ENCODE data around the gene MICAL3. TPM values are rescaled to one million over a fixed set of nuclear protein-coding genes. Genes with fewer than 3 reads are reported as not detected.

The MICAL3 gene
- total and polyA plus RNA-seq, 9 of the 15 experiments (the other 6 are each of a cell fraction or from before 2014, with no cell fraction given) = 0.53 to 32.1 (median 12.3) TPM

- no peak for TF ChIP-seq CTCF (IDR thresholded peaks at IDR 0.05 in 2 of 3, conservative IDR thresholded peaks at IDR 0.05 in 1 of 3; ENCODE audit: insufficient read depth in 2 of 3, low read depth in 1 of 3, low read length in 3 of 3)
- no peak for TF ChIP-seq ZNF77 (CRISPR knock-in tag; IDR thresholded peaks at IDR 0.05)
- TF ChIP-seq TAF1 (IDR thresholded peaks at IDR 0.05; ENCODE audit: control insufficient read depth, extremely low read depth, insufficient read depth, low read length, severe bottlenecking) = no peak
- no peak for TF ChIP-seq RBM25 (IDR thresholded peaks at IDR 0.05; ENCODE audit: low read depth, low read length, severe bottlenecking)
- TF ChIP-seq, protein P1, sequence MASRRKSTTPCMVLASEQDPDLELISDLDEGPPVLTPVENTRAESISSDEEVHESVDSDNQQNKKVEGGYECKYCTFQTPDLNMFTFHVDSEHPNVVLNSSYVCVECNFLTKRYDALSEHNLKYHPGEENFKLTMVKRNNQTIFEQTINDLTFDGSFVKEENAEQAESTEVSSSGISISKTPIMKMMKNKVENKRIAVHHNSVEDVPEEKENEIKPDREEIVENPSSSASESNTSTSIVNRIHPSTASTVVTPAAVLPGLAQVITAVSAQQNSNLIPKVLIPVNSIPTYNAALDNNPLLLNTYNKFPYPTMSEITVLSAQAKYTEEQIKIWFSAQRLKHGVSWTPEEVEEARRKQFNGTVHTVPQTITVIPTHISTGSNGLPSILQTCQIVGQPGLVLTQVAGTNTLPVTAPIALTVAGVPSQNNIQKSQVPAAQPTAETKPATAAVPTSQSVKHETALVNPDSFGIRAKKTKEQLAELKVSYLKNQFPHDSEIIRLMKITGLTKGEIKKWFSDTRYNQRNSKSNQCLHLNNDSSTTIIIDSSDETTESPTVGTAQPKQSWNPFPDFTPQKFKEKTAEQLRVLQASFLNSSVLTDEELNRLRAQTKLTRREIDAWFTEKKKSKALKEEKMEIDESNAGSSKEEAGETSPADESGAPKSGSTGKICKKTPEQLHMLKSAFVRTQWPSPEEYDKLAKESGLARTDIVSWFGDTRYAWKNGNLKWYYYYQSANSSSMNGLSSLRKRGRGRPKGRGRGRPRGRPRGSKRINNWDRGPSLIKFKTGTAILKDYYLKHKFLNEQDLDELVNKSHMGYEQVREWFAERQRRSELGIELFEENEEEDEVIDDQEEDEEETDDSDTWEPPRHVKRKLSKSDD (conservative IDR thresholded peaks at IDR 0.05; ENCODE audit: low read length) = no peak
- no peak for TF ChIP-seq ZKSCAN3 (CRISPR knock-in tag; IDR thresholded peaks at IDR 0.05)
- TF ChIP-seq ZNF431 (CRISPR knock-in tag; IDR thresholded peaks at IDR 0.05) = no peak
- no peak for TF ChIP-seq DIDO1 (tag; IDR thresholded peaks at IDR 0.05; ENCODE audit: low read depth)
Measured at GRCh38 chr22:17953147-17953546, 71.2 kb downstream of the MICAL3 start (continued).

Data from K562 (cell line).